HG03354 (cell line): ENCODE data around the gene FIG4.
"Not testable (repeated sequence)": the region's sequence is repeated elsewhere in the genome, so short reads cannot be mapped to it uniquely, and the experiment has no call there.

Experiments used
- ATAC-seq: cut with Tn5 transposase; IDR thresholded peaks from one replicate; pipeline ENCODE4 v1.9.1; 2021; ENCODE audit warnings: mild to moderate bottlenecking; ENCODE audit not compliant: unreplicated experiment, poor library complexity, severe bottlenecking

The FIG4 gene

DNA sequence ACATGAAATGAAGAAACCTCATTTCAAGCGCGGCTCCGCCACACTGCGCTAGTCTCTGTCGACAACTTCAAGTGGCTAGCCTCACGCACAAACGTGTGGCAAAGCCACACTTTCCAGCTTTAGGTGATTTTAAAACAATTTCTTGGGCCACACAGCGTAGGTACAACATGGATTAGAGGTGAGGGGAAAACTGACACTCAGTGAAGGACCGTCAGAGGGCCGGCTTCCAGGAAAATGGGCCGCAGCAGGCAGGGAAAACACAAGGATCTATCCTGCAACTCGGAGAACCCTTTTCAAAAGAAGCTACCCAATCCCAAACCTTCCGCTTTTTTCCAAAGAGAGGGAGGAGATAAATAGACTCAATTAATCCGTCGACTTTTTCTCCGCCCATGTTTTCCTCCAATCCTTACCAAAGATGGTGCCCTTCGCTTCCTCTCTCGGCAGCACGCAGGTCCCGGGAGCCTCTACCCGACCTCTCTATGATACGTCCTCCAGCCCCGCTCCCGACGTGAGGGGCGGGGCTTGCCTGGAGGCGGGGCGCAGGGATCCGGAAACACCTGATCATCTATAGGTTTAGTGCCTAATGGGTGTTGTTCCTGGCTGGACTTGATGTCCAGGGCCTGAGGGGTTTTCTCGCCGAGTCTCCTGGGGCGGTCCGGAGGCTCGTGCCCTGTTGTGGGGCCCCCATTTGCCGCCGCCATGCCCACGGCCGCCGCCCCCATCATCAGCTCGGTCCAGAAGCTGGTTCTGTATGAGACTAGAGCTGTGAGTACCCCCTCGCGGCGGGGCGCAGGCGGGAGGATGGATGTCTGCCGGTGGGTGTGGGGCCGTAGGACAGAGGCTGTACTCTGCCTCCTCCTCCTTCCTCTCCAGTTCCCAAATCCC is at the start of gene FIG4, which contains the start of gene AK9:
FIG4 (plus strand) TSS at position 560 of the 885 bp plus-strand sequence; CDS start at position 700, 140 bp downstream.
AK9 (minus strand) TSS at position 466 of the 885 bp plus-strand sequence. CDS start 15,457 bp downstream, outside the sequence.
- ATAC-seq = peak; percentile 94

DNA sequence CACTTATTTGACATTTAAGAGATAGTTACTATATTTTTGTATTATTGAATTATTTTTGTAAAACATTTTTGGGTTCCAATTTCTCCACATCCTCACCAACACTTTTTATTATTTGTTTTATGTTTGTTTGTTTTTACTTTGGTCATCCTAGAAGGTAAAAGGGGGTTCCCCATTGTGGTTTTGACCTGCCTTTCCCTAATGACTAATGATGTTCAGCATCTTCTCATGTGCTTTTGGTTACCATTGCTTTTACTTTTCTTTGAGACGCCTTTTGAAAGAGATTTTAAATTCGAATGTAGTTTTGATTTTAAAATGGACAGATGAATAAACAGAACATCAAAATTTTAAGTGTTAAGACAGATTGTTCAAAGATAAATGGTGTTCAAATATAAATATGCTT is 47.0 kb upstream of the FIG4 start:
- ATAC-seq = no peak

DNA sequence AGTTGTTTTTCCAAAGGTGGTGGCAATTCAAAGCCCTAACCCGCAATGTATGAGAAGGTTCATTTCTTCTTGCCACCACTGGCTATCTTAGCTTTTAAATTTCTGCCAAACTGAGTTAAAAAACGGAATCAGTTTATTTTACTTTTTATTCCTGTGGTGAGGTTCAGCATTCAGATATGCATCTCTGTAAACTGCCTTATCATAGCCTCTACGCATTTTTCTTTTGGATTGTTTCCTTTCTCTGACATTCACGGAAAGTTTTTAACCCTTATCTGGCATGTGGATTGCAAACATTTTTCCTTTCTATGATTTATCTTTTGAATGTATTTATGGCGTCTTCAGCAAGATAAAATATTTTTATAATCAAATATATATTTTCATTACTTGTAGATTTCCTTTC is 37.8 kb upstream of the FIG4 start:
- ATAC-seq = no peak

DNA sequence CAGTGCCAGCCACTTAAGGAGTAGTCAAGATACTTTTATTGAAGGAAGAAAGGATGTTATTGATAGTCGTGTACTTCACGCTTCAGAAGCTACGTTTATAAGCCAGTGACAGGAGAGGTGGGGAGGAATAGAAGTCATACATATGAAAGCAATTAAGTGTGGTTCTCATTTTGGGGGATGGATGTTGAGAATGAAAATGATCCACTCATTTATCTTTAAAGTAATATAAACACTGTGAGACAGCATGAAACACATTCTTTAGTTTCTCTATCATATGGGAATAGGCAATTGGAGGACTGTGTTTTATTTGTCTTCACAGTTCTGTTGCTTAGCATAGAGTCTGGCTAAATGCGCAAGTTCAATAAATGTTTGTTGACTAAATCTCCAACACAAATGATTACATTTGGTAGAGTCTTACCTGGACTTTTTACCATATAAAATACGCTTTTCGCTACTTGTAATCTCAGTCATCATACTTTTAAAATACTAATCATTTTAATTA is 35.3 kb upstream of the FIG4 start:
- no peak for ATAC-seq

DNA sequence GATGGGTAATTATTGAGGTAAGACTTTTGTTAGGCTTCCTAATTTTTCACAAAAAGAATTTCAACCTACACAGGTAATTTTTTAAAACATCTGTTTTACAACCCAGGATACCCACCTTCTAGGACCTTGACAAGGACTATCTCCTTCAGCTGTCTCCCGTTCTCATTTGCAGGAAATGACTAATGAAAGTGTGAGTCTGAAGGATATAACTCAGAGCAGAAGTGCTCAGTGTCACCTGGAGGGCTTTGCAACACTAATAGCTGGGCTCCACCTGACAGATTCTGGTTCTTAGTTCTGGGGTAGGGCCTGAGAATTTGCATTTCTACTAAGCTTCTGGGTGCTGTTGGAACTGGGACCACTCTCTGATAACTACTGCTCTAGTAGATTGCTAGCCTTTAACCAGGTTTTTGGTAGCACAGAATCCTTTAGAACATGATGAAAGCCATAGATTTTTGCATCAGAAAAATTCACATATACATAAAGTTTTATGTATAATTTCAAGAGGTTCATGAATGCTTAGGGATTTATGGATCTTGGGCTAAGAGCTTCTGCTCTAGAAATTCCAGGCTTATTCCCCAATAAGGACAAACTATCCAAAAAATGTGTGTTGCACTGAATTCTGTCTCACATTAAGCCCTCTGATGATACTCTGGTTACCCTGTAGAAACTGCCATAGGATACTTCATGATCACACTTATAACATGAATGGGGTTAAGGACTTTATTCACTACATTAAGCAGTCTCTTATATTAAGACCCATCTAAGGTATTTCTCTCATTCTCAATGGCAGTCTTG is 30.4 kb upstream of the FIG4 start:
- no peak for ATAC-seq

DNA sequence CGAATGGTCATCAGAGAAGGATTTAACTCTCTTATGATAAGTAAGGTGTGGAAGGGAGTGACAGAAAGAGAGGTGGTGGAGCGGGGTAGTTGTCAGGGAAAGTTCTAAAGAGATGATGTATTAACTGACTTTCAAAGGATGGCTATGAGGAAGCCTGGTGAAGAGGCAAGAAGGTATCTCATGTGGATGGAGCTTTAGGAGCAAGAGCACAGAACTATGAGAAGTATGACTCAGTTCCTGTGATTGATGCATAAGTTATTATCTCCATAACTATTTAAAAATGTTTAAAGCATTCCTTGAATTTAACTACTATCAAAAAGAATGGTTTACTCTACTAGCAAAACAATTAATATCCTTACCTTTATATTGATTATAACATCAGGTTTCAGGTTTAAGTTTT is 28.9 kb upstream of the FIG4 start:
- no peak for ATAC-seq

DNA sequence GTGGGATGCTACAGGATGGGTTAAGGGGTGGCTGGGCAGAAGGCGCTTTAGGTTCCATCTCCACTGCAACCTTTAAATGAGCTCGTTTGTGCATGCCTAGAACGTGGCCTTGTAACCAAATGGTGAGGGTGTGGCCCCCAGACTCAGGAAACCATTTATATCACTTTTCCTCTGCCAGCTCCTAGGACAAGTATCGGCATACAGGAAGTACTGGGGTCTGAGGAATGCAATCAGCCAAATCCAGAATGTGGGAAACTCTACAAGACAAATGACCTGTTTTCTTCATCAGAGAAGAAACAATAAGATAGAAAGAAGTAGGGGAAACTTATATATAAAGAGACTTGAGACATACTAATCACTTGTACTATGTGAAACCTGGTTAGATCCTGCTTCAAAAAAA is 21.3 kb upstream of the FIG4 start:
- no peak for ATAC-seq

DNA sequence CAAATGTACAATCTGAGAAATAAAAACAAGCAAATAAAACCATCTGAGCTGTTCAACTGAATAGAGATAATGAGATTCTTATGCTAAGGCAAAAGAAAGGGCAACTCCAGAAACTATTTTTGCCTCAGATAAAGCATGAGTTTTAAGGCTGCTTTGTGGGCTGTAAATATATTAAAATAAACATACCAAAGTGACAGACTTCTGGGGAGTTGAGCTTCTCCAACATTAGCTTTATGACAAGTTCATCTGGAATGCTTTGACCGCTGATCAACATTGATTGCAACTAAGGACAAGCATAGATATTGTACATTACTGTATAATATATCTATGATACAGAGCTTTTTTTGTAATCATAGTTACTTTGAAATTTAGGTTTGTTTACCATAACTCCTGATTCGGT is 19.4 kb upstream of the FIG4 start:
- ATAC-seq = no peak

DNA sequence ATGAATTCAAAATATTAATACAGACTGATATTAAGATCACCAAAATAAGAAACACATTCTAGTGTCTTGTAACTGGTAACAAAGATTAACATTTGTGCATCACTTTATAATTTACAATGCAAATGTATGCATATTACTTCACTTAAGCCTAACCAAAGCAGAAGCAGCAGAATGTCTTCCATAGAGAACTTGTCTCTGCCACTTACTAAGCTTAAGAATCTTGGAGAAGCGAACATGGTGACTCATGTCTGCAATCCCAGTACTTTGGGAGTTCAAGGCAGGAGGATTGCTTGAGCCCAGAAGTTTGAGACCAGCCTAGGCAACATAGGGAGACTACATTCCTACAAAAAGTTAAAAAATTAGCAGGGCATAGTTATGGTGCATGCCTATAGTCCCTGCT is 18.9 kb upstream of the FIG4 start:
- ATAC-seq = no peak

DNA sequence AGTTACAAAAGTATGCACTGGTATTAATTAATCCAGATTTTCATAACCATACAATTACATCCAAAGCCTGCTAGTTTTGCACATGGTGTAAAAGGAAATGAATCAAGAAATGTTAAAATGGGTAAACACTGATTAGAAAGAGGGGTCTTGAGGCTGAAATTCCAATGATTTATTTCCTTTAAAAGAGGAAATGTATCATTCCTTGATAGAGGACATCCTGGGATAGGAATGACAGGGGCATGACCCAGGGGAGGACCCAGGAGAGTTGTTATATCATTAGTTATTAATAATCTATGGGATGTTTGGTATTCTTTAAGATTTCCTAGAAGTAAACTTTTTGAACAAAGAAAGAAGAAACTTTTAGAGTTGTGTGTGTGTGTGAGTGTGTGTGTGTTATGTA is 18.3 kb upstream of the FIG4 start:
- no peak for ATAC-seq

DNA sequence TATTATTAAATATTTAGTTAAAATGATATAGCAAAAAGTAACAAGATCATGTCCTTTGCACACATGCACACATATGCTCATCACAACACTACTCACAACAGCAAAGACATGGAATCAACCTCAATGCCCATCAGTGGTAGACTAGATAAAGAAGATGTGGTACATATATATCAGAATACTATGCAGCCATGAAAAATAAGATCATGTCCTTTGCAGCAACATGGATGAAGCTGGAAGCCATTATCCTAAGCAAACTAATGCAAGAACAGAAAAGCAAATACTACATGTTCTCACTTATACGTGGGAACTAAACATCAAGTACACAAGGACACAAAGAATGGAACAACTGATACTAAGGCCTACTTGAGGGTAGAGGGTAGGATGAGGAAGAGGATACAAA is 14.4 kb upstream of the FIG4 start:
- ATAC-seq = no peak

DNA sequence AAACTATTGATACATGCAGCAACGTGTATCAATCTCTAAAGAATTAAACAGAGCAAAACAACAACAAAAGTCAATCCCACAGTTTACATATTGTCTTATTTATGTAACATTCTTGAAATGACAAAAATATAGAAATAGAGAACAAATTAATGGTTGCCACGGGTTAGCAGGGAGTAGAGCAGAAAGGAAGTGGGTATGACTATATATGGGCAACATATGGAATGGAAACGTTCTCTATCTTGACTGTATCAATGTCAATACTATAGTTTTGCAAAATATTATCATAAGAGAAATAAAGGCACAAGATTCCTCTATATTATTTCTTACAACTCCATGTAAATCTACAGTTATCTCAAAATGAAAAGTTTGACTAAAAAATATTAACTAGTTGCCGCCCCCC is 12.9 kb upstream of the FIG4 start:
- ATAC-seq = no peak

DNA sequence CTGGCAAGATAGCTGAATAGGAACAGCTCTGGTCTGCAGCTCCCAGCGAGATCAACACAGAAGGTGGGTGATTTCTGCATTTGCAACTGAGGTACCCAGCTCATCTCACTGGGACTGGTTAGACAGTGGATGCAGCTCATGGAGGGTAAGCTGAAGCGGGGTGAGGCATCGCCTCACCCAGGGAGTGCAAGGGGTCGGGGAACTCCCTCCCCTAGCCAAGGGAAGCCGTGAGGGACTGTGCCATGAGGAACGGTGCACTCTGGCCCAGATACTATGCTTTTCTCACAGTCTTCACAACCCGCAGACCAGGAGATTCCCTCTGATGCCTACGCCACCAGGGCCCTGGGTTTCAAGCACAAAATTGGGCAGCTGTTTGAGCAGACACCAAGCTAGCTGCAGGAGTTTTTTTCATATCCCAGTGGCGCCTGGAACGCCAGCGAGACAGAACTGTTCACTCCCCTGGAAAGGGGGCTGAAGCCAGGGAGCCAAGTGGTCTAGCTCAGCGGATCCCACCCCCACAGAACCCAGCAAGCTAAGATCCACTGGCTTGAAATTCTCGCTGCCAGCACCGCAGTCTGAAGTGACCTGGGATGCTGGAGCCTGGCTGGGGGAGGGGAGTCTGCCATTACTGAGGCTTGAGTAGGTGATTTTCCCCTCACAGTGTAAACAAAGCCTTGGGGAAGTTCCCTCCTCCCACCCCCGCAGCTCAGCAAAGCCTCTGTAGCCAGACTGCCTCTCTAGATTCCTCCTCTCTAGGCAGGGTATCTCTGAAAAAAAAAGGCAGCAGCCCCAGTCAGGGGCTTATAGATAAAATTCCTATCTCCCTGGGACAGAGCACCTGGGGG is 12.2 kb upstream of the FIG4 start:
- ATAC-seq = not testable (repeated sequence)

DNA sequence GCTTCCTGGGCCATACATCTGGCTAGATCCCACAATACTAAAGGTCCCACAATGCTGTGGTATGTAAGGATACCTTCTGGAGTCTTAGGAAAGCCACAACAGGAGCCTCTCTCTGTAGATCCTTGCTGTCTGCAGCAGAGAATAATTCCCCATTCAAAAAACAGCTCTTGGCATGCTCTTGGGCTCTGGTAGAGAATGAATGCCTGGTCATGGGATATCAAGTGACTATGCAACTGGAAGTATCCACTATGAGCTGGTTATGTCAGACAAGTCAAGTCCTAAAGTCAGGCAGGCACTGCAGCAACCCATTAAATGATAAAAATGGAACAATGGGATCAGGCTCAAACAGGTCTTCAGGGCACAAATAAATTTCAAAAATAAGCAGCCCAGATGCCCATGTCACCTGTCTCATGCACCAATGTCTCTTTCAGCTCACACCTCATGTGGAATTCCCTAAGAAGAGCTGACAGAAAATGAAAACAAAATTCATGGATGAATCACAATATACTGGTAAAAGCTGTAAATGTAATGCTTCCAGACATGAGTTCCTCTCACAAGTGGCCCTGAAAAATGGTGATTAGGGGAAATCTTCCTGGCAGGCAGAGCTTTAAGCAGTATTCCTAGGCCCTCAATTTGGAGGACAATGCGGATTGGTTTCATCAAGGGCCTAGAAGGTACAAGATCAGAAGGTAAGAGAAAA is 4.4 kb upstream of the FIG4 start:
- no peak for ATAC-seq

DNA sequence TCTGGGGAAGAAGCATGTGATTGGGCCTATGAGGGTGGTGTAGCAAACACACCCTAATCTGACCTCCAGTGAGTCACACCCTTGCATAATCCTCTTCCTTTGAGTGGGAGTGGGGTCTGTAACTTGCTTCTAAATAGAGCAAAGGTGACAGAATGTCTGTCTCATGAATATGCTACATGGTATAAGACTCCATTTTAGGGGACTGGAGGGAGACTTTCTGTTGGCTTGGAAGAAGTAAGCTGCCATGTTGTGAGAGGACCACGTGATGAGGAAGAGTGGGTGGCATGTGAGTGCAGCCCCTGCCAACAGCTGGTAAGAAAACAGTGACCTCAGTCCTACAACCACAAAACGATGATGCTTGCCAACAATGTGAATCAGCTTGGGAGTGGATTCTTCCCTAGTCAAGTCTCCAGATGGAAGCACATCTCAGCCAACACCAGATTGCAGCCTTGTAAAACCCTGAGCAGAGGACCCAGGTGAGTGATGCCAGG is 3.8 kb upstream of the FIG4 start:
- ATAC-seq = no peak

DNA sequence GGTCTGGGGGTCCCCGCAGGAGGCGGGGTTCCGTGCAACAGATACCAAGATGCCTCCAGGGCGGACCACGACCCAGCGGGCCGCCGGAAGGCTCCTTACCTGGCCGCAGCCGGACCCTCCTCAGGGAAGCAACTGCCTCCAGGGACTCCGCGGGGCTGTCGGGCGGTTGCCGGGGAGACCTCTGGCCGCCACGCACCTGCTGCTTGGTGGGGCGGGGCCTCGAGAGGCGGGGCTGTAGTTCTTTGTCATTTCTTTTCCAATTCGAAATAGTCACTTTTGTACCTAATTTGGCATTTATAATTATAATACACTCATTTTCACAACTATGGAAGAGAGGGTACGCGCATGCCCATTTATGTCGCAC is 741 bp upstream of the FIG4 start:
- ATAC-seq = peak; percentile 64

DNA sequence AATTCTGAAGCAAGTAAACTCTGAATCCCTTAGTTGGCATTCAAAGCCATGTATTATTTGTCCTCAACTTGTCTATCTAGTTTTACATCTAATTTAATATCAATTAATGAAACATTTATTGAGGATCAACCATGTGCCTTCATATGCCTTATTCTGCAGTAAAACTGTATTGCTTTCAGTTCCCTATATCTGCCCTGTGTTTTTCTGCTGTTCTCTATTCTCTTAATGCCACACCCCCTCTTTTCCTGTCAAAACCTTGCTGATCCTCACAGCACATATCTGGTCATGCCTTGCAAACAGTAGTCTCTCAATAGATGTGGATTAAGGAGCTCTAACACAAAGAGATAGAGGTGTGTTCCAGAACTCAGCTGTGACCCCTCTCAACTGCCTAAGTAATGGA is 2.0 kb downstream of the FIG4 start:
- ATAC-seq = no peak

DNA sequence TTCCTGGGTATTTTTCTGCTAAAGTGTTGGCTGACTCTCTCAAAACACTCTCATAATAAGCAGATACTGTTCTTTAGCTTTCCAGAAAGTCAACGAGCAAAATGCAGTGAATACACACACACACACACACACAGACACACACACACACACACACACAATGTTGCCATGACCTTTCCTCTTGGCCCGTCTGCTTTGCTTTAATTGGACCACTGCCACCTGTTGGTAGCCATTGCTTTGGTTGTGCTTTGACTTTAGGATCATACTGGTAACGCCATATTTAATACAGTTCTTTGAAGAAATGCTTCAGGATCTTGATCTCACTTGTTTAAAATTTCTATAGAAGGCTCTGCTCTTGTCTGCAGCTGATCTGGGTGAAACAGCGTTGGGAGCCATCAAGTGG is 4.4 kb downstream of the FIG4 start:
- ATAC-seq = no peak

DNA sequence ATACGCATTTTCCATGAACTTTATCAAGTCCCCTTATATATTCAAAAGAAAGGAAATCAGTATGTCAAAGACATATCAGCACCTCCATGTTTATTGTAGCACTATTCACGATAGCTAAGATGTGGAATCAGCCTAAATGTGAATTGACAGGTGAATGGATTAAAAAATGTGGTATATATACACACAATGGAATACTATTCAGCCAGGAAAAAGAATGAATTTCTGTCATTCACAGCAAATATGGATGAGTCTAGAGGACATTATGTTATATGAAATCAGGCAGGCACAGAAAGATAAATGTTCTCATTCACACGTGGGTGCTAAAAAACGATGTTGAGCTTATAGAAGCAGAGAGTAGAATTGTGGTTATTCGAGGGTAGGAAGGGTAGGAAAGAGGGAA is 5.3 kb downstream of the FIG4 start:
- no peak for ATAC-seq
